Urothelium cell line (cell line): Measurements from ENCODE around the gene AURKAIP1.
A peak's percentile ranks its signal among the peaks of the same experiment; 100 is the strongest.
"Not testable (repeated sequence)": the region's sequence is repeated elsewhere in the genome, so short reads cannot be mapped to it uniquely, and the experiment has no call there.

Experiments
- DNase-seq: peaks from one replicate; pipeline ENCODE4 v3.0.0; 2011; ENCODE audit warnings: low spot score, mixed read lengths
- FAIRE-seq: peaks from 2 replicates; lab custom pipeline; 2011; peaks lifted over from hg19 to GRCh38; lab: Jason Lieb, UNC

The AURKAIP1 gene

DNA sequence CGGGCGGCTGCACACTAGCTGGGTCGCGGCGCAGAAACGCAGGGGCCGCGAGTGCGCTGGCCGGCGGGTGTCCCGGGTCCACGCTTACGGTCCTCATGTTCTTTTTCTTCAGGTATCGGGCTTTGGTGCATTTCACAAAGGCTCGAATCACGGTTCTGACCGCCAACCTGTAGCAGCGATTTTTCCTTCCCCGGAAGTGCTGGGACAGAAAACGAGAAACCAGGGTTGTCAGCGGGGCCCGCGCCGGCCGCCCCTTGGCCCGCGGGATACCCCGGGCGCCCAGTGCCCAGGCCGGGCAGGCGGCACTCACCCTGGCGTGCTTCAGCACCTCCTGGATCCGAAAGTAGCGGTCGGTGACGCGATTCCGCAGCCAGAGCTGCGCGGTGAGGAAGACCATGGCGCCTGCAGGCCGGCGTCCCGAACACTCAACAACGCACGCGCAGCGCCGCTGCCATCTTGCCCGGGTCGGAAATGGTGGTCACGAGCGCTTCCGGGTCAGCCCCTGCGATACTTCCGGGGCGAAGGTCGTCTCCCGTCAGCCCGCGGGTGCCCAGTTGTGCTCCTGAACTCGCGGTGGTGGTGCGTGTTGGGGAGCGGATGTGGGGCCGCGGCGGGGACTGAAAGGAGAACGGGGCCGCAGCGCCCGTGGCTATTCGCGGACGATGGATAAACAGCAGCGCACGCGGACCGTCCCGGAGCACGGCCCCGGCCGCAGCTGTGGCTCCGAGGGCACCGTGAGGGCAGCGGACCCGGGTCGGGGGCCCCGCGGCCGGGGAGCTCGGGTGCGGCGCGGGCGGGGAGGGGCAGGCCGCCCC lies 32.0 kb upstream of the AURKAIP1 start, which contains the start of gene MRPL20:
Gene MRPL20, minus strand, starts transcription at position 473 of the 815 bp plus-strand sequence. Its CDS starts 76 bp downstream, at position 397.
- FAIRE-seq: peak; percentile 69

DNA sequence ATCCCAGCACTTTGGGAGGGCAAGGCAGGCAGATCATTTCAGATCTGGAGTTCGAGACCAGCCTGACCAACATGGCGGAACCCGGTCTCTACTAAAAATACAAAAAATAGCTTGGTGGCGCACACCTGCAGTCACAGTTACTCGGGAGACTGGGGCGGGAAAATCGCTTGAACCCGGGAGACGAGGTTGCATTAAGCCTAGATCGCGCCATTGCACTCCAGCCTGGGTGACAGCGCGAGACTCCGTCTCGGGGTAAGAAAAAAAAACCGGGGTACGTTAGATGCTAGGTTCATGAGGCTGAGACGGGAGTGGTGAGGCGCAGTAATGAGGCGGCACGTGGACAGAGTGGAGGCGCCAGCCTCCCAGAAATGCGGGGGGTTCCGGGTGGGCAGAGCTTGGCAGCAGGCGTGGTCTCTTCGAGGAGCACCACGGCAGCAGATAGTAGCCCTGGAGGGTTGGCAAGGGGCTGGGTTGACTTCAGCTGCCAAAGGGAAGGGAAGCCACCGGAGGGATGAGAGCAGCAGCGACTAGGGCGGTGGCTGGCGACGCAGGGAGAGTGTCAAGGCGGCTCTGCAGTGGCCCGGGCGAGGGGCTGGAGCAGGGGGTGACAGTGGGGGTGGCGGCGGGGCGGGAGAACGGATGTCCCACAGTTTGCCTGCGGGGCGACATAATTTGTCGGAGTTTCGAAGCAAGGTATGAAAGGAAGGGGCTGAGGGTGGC lies 31.3 kb upstream of the AURKAIP1 start:
- FAIRE-seq: no peak

More for the DNA sequence above, 32.0 kb upstream of the AURKAIP1 start, which contains the start of gene MRPL20:
- peak; percentile 92 for DNase-seq

GRCh38 chr1:1403653-1404052 lies 28.6 kb upstream of the AURKAIP1 start:
- DNase-seq (no peak), FAIRE-seq (no peak)

More for the DNA sequence above, 31.3 kb upstream of the AURKAIP1 start:
- DNase-seq: no peak

- not testable (repeated sequence) for FAIRE-seq
Observed at GRCh38 chr1:1402901-1403392, 27.9 kb upstream of the AURKAIP1 start.

GRCh38 chr1:1402072-1402900 lies 27.3 kb upstream of the AURKAIP1 start:
- no peak for FAIRE-seq

More at GRCh38 chr1:1402901-1403392, 27.9 kb upstream of the AURKAIP1 start:
- DNase-seq: not testable (repeated sequence)

DNA sequence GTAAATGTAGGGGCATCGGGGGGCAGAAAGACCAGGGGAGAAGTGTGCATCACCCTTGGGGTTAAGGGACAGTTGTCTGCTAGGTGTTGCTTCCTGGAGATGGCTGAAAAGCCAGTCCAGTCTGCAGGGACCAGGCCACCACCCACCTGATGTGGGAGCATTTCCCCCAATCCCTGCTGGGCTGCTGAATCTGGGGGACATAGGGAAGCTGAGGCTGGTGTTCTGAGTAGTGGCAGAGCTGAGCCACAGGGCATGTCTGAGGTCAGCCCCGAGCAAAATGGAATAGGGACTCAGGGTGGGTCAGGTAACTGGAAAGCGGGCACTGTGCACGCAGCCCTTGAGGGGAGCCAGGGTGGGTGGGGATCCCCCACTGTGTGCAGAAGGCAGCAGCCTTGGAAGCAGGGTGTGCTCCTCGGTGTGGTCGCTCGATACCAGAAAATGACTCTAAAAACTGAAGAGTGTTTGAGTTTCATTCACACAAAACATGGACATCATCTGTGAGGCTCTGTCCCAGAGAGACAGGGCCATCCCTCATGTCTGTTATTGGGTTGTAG lies 26.5 kb upstream of the AURKAIP1 start:
- DNase-seq (no peak), FAIRE-seq (no peak)

More at GRCh38 chr1:1402072-1402900, 27.3 kb upstream of the AURKAIP1 start:
- DNase-seq: no peak

DNA sequence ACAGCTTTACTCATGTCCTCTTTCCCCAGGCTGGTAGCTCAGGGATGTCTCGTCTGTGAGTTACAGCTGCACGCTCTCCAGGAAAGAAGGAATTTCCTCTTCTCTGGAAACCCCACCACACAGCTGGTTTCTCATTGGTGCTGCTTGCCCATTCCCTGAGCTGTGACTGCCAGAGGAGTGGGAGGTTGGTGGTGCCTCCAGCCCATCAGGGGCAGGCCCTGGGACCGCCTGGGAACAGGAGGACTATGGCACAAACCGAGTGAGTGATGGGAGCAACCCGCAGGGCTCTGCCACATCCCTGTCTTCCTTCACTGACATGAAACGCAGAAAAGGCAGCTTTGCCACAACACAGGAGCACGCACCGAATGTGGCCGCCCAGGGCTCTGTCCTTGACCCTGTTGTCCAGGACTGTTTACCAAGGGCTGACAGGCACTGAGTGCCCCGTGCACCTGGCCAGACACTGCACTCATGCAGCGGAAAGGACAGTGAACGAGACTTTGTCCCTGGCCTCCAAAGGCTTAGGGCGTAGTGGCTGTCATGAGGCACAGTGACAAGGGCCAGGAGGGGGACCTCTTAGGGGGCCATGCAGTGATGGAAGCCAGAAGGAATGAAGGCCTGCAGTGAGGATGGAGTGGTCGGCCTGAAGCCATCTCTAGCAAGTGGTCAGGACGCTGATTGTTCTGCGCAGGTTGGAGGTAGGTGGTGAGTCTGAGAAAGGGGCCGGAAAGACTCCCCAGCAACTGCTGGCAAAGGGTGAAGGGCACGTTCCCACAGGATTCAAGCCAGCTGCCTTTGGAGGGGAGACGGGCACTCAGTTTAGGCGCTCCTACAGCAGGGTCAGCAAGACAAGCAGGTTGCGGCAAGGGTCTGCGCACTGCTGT lies 25.8 kb upstream of the AURKAIP1 start:
- DNase-seq (no peak), FAIRE-seq (no peak)

- FAIRE-seq: no peak
- DNase-seq: no peak
Observed at GRCh38 chr1:1399872-1400575, 25.0 kb upstream of the AURKAIP1 start.

GRCh38 chr1:1399187-1399871 lies 24.3 kb upstream of the AURKAIP1 start, which contains the start of gene CCNL2:
Gene CCNL2, minus strand, starts transcription at chr1:1399335. Its CDS starts 29 bp downstream, at chr1:1399306.
- DNase-seq: peak; percentile 98
- FAIRE-seq: peak; percentile 35

GRCh38 chr1:1398677-1399186 lies 23.7 kb upstream of the AURKAIP1 start:
- DNase-seq (no peak), FAIRE-seq (no peak)

- no peak for FAIRE-seq
Observed at GRCh38 chr1:1397839-1398523, 23.0 kb upstream of the AURKAIP1 start.

GRCh38 chr1:1395166-1395565 lies 20.2 kb upstream of the AURKAIP1 start:
- no peak for DNase-seq
- FAIRE-seq: no peak

More at GRCh38 chr1:1397839-1398523, 23.0 kb upstream of the AURKAIP1 start:
- no peak for DNase-seq

DNA sequence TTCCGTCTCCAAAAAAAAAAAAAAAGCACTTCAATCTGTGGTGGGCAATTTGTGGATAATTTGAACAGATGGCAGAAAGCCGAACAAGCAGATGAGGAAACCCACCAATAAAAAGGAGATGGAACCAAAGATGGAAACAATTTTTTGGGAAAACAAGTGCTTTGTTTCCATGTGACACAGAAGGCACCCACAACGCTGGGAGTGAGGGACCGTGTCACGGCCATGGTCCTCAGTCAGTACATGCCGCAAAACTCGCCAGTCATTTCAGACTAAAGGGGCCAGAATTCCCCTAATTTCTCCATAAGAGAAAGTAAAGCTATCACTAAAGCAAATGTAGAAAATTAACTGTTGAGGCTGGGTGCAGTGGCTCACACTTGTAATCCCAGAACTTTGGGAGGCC lies 19.1 kb upstream of the AURKAIP1 start:
- no peak for FAIRE-seq
- no peak for DNase-seq

- DNase-seq: no peak
- FAIRE-seq: no peak
Observed at GRCh38 chr1:1393428-1393827, 18.4 kb upstream of the AURKAIP1 start.

DNA sequence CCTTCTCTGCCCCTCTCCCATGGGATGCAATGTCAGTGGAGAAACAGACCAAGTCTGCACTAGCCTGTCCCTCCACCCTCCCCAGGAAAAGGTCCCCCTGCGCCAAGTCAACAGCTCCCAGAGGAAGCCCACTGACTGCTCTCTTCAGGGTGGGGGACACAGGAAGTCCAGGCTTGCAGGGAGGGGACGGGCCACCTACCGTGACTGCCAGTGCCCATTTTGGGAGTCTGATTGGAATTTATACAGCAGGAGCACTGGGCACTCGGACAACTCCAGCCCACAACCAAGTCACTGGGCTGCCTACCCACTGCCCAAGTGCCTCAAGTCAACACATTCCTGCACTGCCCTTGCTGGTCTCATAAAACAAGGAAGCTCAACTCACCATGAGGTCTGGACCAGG lies 18.0 kb upstream of the AURKAIP1 start:
- FAIRE-seq (no peak), DNase-seq (no peak)

DNA sequence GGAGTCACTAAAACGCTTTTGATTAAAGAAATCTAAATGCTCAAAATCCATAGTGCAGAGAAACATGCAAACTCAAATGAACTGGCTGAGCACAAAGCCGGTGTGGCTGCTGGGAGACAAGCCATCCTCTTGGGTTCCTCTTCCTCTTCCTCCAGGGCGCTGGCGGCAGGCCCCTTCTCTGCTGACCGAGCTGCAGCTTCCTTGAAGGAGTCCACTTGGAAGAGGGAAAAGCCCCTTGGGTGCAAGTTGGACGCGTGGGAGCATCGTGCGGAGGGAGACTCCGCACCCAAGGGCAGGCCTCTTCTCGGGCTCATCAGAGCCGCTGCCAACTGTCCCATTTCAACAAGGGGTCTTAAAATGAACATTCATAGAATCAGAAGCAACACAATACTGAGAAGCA lies 16.2 kb upstream of the AURKAIP1 start:
- FAIRE-seq: no peak
- no peak for DNase-seq

GRCh38 chr1:1390675-1391074 lies 15.7 kb upstream of the AURKAIP1 start:
- FAIRE-seq (no peak), DNase-seq (no peak)
